ENCODE measurements around the gene MED15. TPM values are rescaled to one million over a fixed set of nuclear protein-coding genes. Genes with fewer than 3 reads are reported as not detected.

MED15 gene
- total and polyA plus RNA-seq, 10 of the 15 experiments (the other 5 are each of a cell fraction or from before 2014, with no cell fraction given) = 1.4 to 75.2 (median 26.9) TPM

GRCh38 chr22:20621162-20621561 lies 113.8 kb downstream of the MED15 start:
- DNase-seq (ENCODE audit: low read depth, low spot score) (no peak), FAIRE-seq (no peak), ATAC-seq (no peak)
- Histone ChIP-seq H3K36me3 (ENCODE audit: control insufficient read depth in 2 of 2, insufficient read depth in 2 of 2, low read length in 1 of 2) (no peaks in the 10 kb centered on the region), H3K27ac (ENCODE audit: control insufficient read depth, insufficient read depth) (no peak overlapping the region), H3K4me3 (no peak overlapping the region), H3K27me3 (replicated peaks in 1 of 2; ENCODE audit: control insufficient read depth in 2 of 2, insufficient read depth in 2 of 2, low read length in 1 of 2) (no peaks in the 10 kb centered on the region), H3K9ac (ENCODE audit: control insufficient read depth, insufficient read depth, low read length) (no peak overlapping the region), H2AFZ (ENCODE audit: control insufficient read depth, low read depth, low read length) (no peak overlapping the region), H3K79me2 (ENCODE audit: control insufficient read depth, insufficient read depth, low read length) (no peaks in the 10 kb centered on the region), H4K20me1 (ENCODE audit: control insufficient read depth, insufficient read depth) (no peaks in the 10 kb centered on the region), H3K4me1 (ENCODE audit: control insufficient read depth, insufficient read depth, low read length) (peaks cover 32% of the 10 kb centered on the region), H3K9me3 (replicated peaks; ENCODE audit: control insufficient read depth, insufficient read depth, low read length) (no peaks in the 10 kb centered on the region), H3K4me2 (ENCODE audit: control insufficient read depth, insufficient read depth) (no peak overlapping the region)
- ChIA-PET RAD21 (ENCODE audit: unreplicated experiment) (no interaction called here), SMC1A (ENCODE audit: uncharacterized antibody, unreplicated experiment) (no interaction called here), CTCF (no interaction called here), POLR2A (no interaction called here)
- TF ChIP-seq TCF3 (IDR thresholded peaks at IDR 0.05; ENCODE audit: borderline replicate concordance, insufficient read depth, low read depth, low read length) = no peak
- no peak for TF ChIP-seq CHD4 (IDR thresholded peaks at IDR 0.05)
- no peak for TF ChIP-seq SRF (IDR thresholded peaks at IDR 0.05; ENCODE audit: low read depth in 2 of 2, low read length in 2 of 2)
- TF ChIP-seq EED (IDR thresholded peaks at IDR 0.05; ENCODE audit: low read depth) = no peak
- TF ChIP-seq CEBPZ (IDR thresholded peaks at IDR 0.05; ENCODE audit: low read depth, low read length) = no peak
- TF ChIP-seq MYC (IDR thresholded peaks at IDR 0.05; ENCODE audit: insufficient read depth, insufficient read length, insufficient replicate concordance, low read length, severe bottlenecking) = no peak
- TF ChIP-seq KLF5 (IDR thresholded peaks at IDR 0.05; ENCODE audit: partially characterized antibody) = no peak
- 8% methylated on average over 1 of the region's 1 CpG for WGBS (ENCODE audit: insufficient coverage, insufficient replicate concordance, low lambda C conversion rate, missing lambda C conversion rate)
- in situ Hi-C loops (cut with MboI) (no loop called here), intact Hi-C loops (cut with micrococcal nuclease; ENCODE audit: unreplicated experiment) (no loop called here)
- no TSS peak for BruUV-seq (replicated peaks)

Measured in GM12878 (cell line).